GM12864 (cell line): Measurements from ENCODE around the gene MBNL2.

Experiments used
- DNase-seq: peaks from one replicate; pipeline ENCODE4 v3.0.0-alpha.2; 2011; ENCODE audit warnings: low read depth
- H3K4me3 ChIP-seq: 2 replicates; pipeline ENCODE4 v1.5.1; 2011; ENCODE audit warnings: mild to moderate bottlenecking, low read depth, low read length, control low read depth
- TF ChIP-seq, protein P1 (sequence below): IDR thresholded peaks from 2 replicates; pipeline ENCODE4 v1.5.1; 2011; ENCODE audit warnings: low read depth, mild to moderate bottlenecking, moderate library complexity, low read length, control low read depth, inconsistent platforms; ENCODE audit errors: missing control alignments

MBNL2 gene

DNA sequence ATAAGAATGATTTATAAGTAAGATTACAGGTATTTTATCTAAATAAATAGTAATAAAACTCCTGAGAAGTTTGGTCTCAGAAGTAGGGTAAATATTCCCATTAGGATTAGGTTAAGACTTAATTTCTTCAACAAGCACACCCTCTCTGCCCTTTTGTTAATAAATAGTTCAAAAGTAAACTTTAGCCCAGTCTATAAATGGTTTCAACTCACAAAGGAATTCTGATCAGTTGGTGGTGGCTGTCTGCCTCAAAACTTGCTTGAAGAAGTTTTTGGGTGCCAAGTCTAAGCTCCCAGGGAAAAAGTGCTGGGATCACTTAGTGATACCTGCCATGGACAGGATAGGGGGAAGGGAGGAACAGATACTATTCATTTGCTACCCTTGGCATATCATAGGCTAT is 22.9 kb downstream of the MBNL2 start:
- H3K4me3 ChIP-seq, result no peak overlapping the region
- TF ChIP-seq, protein P1, sequence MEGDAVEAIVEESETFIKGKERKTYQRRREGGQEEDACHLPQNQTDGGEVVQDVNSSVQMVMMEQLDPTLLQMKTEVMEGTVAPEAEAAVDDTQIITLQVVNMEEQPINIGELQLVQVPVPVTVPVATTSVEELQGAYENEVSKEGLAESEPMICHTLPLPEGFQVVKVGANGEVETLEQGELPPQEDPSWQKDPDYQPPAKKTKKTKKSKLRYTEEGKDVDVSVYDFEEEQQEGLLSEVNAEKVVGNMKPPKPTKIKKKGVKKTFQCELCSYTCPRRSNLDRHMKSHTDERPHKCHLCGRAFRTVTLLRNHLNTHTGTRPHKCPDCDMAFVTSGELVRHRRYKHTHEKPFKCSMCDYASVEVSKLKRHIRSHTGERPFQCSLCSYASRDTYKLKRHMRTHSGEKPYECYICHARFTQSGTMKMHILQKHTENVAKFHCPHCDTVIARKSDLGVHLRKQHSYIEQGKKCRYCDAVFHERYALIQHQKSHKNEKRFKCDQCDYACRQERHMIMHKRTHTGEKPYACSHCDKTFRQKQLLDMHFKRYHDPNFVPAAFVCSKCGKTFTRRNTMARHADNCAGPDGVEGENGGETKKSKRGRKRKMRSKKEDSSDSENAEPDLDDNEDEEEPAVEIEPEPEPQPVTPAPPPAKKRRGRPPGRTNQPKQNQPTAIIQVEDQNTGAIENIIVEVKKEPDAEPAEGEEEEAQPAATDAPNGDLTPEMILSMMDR, result no peak
- DNase-seq, result no peak

DNA sequence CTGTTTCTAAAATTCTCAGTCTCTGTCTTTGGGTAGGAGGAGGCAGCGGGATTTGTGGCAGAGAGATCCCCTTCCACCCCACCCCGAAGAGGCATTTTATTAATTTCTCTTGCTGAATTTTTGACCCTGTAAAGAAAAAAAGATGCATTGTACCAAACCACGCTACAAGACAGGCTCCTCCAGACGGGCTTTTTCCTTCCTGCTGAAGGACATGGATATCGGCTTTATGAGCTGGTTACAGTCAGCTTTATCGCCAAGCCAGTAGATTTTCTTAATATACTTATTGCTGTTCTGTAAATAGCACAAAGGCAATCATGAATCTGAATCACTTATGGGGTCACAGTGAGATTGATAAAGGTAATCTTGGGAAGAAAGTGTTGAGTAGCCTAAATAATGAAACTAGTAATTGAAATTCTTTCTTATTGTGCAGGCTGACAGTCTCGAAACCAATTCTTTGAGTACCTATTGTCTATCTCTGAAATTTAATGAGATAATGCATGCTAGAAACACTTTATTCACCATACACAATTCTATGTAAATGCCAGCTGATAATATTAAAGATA is 24.5 kb downstream of the MBNL2 start:
- H3K4me3 ChIP-seq, result no peak overlapping the region
- no peak for DNase-seq
- TF ChIP-seq, protein P1, result no peak

DNA sequence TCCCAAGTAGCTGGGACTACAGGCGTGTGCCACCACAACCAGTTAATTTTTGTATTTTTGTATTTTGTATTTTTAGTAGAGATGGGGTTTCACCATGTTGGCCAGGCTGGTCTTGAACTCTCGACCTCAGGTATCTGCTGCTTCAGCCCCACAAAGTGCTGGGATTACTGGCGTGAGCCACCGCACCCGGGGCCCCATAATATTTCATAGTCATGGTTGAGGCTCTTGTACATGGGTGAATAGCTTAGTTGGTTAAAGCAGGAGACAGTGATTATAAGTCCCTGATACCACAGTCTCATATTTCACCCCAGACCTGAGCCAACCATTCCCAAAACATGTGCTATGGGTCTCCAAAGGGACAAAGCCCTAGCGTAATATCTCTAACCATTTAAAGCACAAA is 26.1 kb downstream of the MBNL2 start:
- no peak overlapping the region for H3K4me3 ChIP-seq
- TF ChIP-seq, protein P1, result no peak
- DNase-seq, result no peak

DNA sequence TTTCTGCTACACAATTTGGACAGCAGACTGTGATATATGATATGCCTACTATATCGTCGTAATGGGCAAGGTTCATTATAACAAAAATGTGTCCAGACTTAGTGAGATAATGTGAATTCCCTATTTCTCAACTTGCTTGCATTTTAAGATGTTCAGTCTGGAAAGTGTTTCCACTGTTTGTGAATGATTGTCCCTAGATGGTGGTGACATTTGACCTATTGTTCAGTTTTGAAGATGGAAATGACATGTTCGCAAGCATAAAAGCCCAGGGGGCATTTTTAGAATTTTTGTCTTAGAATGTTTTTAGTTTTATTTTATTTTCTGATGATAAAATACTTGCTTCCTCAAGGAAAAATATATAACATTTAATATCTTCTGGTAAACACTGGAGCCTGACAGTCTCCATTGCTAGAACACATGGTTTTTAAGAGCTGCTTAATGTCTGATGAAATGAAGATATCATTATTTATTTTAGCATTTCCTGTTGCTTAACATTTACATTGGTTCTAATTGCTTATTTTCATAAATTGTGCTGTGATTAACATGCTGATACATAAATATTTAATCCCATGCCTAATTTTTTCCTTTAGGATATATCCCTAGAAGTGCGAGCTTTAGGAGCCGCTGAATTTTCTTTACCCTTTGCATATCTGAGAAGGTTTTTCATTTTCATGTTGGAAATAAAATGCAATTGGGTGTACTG is 27.1 kb downstream of the MBNL2 start:
- TF ChIP-seq, protein P1, result no peak
- DNase-seq, result no peak
- H3K4me3 ChIP-seq, result no peak overlapping the region

DNA sequence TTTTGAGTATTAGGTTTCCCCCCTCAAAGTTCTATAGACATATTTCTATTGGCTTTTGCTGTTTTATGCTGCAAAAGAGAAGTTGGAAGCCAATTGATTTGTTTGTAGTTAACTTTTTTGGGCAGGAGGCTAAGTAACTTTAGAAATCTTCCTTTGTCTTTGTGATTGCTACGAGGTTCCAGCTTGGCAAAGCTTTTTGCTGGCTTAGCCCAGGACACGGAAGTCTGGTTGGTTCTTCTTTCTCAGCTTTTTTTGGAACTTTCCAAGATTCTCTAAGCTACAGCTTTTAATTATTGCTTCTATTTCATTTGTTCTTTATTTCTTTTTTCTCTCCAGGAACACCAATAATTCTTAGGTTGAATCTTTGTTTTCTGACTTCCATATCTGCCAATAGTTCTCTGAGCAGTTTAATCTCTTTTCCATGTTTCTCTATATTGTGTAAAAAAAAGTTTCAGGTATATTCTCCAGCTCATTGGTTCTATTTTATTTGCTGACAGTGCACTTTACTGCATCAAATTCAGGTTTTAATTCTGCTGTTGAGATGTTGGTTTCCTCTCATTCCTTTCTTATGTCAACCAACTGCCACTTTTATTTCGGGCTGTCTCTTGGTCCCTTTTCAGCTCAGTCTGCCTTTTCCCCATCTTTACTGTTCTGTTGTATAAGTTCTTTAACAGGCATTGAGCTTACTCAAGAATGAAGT is 27.8 kb downstream of the MBNL2 start:
- no peak for DNase-seq
- no peak overlapping the region for H3K4me3 ChIP-seq
- TF ChIP-seq, protein P1, result no peak

DNA sequence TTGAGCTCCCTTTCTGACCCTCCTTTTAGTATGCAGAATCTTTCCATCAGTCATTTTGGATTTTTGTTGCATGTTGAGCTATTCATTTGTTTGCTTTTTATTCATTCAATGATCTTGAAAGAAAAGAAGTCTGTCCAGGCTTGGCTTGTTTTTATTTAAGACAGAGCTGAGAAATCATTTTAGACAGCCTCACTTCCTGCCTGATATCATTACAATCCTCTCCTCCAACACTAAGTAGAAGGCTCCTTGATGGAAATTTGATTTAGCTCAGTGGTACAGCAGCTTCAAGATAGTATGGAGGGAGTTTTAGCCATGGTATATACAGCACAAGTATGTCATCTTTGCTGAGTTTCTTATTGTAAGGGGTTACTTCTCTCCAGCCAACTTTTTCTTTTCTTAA is 28.4 kb downstream of the MBNL2 start:
- DNase-seq, result no peak
- H3K4me3 ChIP-seq, result no peak overlapping the region
- TF ChIP-seq, protein P1, result no peak
